ENCODE results near the gene NT5DC3.

NT5DC3 gene

GRCh38 chr12:103783744-103784664 is 57.0 kb downstream of the NT5DC3 start:
- no peak for DNase-seq (ENCODE audit: low read depth in 2 of 2)

- no peak for DNase-seq (ENCODE audit: low read depth in 2 of 2)
Observed at GRCh38 chr12:103782399-103782798, 58.6 kb downstream of the NT5DC3 start.

- DNase-seq (ENCODE audit: low read depth in 2 of 2) = no peak
Observed at GRCh38 chr12:103780992-103781391, 60.0 kb downstream of the NT5DC3 start.

- DNase-seq (ENCODE audit: low read depth in 2 of 2) = no peak
Observed at GRCh38 chr12:103780093-103780440, 61.0 kb downstream of the NT5DC3 start.

- no peak for DNase-seq (ENCODE audit: low read depth in 2 of 2)
Observed at GRCh38 chr12:103779410-103780092, 61.5 kb downstream of the NT5DC3 start.

GRCh38 chr12:103778781-103779180 is 62.3 kb downstream of the NT5DC3 start:
- DNase-seq (ENCODE audit: low read depth in 2 of 2) = no peak

- no peak for DNase-seq (ENCODE audit: low read depth in 2 of 2)
Observed at GRCh38 chr12:103774977-103775560, 66.0 kb downstream of the NT5DC3 start.

- DNase-seq (ENCODE audit: low read depth in 2 of 2) = no peak
Observed at GRCh38 chr12:103773109-103773910, 67.7 kb downstream of the NT5DC3 start.

GRCh38 chr12:103772367-103773108 is 68.5 kb downstream of the NT5DC3 start:
- no peak for DNase-seq (ENCODE audit: low read depth in 2 of 2)

- DNase-seq (ENCODE audit: low read depth in 2 of 2) = no peak
Observed at GRCh38 chr12:103771466-103771865, 69.6 kb downstream of the NT5DC3 start.

GRCh38 chr12:103769240-103769945 is 71.6 kb downstream of the NT5DC3 start:
- DNase-seq (ENCODE audit: low read depth in 2 of 2) = no peak

- DNase-seq (ENCODE audit: low read depth in 2 of 2) = no peak
Observed at GRCh38 chr12:103768467-103769123, 72.4 kb downstream of the NT5DC3 start.

- DNase-seq (ENCODE audit: low read depth in 2 of 2) = no peak
Observed at GRCh38 chr12:103766028-103766427, 75.0 kb downstream of the NT5DC3 start.

- no peak for DNase-seq (ENCODE audit: low read depth in 2 of 2)
Observed at GRCh38 chr12:103765322-103765721, 75.7 kb downstream of the NT5DC3 start.

- no peak for DNase-seq (ENCODE audit: low read depth in 2 of 2)
Observed at GRCh38 chr12:103762473-103762872, 78.6 kb downstream of the NT5DC3 start.

GRCh38 chr12:103758310-103759089 is 82.5 kb downstream of the NT5DC3 start:
- no peak for DNase-seq (ENCODE audit: low read depth in 2 of 2)

GRCh38 chr12:103757248-103757647 is 83.8 kb downstream of the NT5DC3 start:
- no peak for DNase-seq (ENCODE audit: low read depth in 2 of 2)

GRCh38 chr12:103756443-103756842 is 84.6 kb downstream of the NT5DC3 start:
- no peak for DNase-seq (ENCODE audit: low read depth in 2 of 2)

GRCh38 chr12:103755425-103755824 is 85.6 kb downstream of the NT5DC3 start:
- no peak for DNase-seq (ENCODE audit: low read depth in 2 of 2)

All from activated CD8-positive, alpha-beta memory T cell treated with anti-CD3 and anti-CD28 coated beads for 4 hours (primary cell).